Astrocyte of the spinal cord (primary cell): ENCODE data around the gene ELAVL1.

Source experiments
- DNase-seq: peaks from one replicate; pipeline ENCODE4 v3.0.0; 2011; ENCODE audit warnings: low read depth, low spot score
- H3K4me3 ChIP-seq: 2 replicates; pipeline ENCODE4 v1.5.1; 2011; ENCODE audit warnings: low read depth, mild to moderate bottlenecking, low read length, moderate library complexity
- in situ Hi-C: cut with HindIII; loops from 2 replicates; pipeline ENCODE4 v1.10.0; 2017; ENCODE audit warnings: low sequenced_read_pairs
- TF ChIP-seq, protein P1 (sequence below): IDR thresholded peaks from 2 replicates; pipeline ENCODE4 v1.5.1; 2012; ENCODE audit warnings: low read depth, mild to moderate bottlenecking, low read length, inconsistent platforms

ELAVL1 gene

DNA sequence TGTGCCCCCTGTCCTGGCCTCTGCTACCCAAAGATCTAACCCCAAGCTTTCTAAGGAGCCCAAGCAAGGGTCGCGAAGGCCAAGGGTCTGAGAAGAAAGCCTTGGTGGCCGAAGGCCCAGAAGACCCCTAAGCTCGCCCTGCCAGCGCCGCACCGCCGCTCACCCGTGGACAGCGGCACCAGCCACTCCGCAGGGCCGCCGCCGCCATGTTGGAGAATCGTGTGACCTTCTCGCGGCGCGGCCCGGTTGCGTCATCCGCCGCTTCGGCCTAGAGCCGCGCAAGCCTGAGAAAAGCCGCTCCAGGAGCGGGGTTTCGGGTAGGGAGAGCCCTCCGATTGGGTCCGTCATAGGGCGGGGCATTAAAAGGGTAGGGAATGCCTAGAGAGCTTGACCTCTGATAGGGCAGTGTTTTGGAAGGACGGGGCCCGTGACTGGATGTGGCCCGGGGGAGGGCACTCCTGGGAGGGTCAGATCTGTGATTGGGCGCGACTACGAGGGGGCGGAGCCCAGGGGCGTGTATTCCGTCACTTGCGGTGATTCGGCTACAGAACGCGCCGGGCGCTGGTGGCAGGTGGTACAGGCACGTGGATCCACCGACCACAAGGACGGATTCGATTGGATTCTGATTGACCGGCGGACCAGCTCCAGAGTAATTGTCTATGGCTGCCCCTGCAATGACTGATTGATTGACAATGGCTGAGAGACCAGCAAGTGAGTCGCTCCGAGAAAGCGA, 61.8 kb downstream of the ELAVL1 start, which contains the start of gene TIMM44:
Gene TIMM44 (minus strand): TSS at position 223 of the 733 bp plus-strand sequence. CDS start 15 bp downstream, at position 208.
- H3K4me3 ChIP-seq: peak within 1 kb of the TSS; percentile 68
- in situ Hi-C loops: no loop called here
- peak; percentile 99 for DNase-seq
- TF ChIP-seq, protein P1, sequence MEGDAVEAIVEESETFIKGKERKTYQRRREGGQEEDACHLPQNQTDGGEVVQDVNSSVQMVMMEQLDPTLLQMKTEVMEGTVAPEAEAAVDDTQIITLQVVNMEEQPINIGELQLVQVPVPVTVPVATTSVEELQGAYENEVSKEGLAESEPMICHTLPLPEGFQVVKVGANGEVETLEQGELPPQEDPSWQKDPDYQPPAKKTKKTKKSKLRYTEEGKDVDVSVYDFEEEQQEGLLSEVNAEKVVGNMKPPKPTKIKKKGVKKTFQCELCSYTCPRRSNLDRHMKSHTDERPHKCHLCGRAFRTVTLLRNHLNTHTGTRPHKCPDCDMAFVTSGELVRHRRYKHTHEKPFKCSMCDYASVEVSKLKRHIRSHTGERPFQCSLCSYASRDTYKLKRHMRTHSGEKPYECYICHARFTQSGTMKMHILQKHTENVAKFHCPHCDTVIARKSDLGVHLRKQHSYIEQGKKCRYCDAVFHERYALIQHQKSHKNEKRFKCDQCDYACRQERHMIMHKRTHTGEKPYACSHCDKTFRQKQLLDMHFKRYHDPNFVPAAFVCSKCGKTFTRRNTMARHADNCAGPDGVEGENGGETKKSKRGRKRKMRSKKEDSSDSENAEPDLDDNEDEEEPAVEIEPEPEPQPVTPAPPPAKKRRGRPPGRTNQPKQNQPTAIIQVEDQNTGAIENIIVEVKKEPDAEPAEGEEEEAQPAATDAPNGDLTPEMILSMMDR: no peak

DNA sequence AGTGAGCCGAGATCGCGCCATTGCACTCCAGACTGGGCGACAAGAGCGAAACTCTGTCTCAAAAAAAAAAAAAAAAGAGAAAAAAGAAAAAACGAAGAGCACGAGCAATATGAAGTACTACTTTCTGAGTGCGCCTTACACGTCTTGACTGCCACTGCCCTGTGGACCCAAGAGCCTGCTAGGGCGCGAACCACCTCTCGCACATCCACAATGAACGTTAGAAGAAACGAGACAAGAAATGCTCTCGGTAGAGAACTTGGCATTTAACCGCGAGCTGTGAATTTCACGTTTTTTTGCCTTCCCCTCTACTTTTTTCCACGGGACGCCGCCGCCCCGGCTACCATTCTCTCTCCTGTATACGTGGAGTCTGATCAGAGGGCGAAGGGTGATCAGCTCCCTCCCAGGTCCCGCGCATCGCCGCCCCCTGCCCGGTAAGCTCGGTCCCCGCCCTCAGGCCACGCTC, 62.4 kb downstream of the ELAVL1 start:
- in situ Hi-C loops: no loop called here

DNA sequence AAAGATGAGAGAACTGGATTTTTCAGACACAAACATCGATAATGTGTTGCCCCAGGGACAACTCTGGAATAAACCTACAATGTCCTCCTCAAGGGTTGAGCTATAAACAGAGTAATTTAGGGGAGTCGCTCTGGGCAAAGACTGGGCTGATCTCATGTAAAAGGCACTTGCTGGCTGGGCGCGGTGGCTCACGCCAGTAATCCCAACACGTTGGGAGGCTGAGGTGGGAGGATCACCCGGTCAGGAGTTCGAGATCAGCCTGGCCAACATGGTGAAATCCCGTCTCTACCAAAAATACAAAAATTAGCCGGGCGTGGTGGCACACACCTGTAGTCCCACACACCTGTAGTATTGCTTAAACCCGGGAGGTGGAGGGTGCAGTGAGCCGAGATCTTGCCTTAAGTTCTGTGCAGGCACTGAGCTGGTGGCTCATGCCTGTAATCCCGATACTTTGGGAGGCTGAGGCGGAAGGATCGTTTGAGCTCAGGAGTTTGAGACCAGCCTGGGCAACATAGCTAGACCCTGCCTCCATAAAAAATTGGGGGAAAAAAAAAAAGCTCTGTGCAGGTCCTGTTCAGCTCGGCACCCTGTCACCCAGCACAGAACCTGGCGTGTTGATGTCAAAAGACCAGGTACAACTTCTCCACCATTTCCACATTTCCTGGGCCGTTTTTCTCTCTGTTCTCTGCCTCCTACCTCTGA, 63.4 kb downstream of the ELAVL1 start:
- in situ Hi-C loops: no loop called here
- TF ChIP-seq, protein P1: no peak
- no peak for DNase-seq
- H3K4me3 ChIP-seq: no peak overlapping the region

More for the DNA sequence above, 62.4 kb downstream of the ELAVL1 start:
- TF ChIP-seq, protein P1: no peak
- DNase-seq: peak; percentile 5
- H3K4me3 ChIP-seq: peak overlapping the region; percentile 68

DNA sequence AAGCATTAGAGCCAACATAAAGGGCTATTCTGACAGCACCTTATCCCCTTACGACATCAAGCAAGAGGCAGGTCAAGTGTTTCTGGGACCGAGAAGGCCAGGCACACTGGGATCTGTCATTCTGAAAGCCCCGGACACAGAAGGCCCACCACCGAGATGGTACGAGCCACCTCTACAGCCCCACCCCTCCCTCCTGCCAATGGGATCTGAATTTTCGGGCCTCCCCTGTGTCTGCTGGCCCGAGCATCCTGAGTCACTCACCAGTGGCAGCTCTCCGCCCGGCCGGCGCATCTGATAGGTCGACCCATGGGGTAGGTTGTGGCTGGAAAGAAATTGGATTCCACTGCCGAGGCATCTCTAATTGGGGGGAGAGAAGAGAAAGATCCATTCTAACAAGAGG, 64.6 kb downstream of the ELAVL1 start:
- H3K4me3 ChIP-seq: no peak overlapping the region
- in situ Hi-C loops: no loop called here
- TF ChIP-seq, protein P1: no peak
- no peak for DNase-seq

DNA sequence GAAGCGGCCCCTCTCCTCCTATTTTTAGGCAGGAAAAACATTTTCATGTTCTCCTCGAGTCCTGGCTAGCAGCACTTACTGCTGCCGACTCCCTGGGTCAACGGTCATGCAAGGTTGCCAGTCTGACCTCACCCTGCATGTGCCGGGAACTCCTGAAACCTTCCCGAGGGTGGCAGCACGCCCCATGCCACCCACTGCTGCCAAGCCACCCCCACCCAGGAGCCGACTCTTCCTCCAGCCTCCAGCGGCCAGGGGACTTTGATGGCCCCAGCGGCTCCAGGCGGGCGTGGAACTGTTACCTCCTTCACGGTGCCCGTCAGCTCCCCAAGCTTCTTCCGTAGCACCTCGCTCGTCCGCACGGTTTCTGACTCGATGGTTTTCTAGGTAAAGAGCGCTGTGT, 70.7 kb downstream of the ELAVL1 start:
- in situ Hi-C loops: no loop called here
- TF ChIP-seq, protein P1: no peak
- H3K4me3 ChIP-seq: no peak overlapping the region
- DNase-seq: no peak

DNA sequence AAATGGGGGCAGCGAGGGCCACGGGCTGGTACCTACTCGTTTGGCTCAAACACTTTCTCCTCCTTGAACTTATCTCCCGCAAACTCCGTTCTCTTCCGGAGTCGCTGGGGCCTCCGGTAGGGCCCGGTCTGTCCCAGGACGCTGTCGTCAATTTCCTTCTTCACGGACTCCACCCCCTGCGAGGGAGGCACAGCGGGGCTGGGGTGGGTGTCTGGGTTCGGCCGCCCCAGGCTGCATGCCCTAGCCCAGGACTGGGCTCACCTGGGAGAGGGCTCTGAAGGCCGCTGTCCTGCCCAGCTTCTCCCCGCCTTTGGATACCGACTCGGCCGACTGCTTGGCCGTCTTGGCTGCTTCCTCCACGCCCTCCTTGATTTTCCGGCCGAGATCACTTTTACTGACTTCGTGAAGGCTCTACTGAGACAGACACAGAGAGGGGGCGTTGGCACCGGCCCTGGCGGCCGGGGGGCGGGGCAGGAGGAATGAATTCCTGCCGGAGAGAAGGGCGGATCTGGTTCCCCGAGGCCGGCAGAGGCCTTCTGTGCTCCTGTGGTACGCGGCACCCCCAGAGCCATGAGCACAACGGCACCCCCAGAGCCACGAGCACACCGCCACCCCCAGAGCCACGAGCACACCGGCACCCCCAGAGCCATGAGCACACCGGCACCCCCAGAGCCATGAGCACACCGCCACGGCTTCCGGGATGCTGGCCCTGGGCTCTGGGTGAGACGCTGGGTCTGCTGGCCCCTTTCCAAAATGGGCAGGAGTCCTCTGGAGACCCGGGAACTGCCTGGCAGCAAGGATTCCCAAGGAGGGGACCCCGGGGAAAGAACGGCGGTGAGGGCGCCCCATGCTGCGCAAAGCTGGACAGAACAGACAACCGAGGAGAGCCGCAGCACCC, 71.4 kb downstream of the ELAVL1 start:
- in situ Hi-C loops: no loop called here
- H3K4me3 ChIP-seq: no peak overlapping the region
- DNase-seq: no peak
- TF ChIP-seq, protein P1: no peak
